ENCODE data around the gene ATXN7L1.

Gene ATXN7L1

GRCh38 chr7:105826143-105826542, 50.3 kb downstream of the ATXN7L1 start:
- Histone ChIP-seq H3K9me3 (ENCODE audit: control insufficient read depth in 2 of 2, low read length in 2 of 2) (no peaks in the 10 kb centered on the region), H3K4me1 (ENCODE audit: control insufficient read depth, insufficient read depth, low read length) (peaks cover 16% of the 10 kb centered on the region), H3K36me3 (ENCODE audit: control insufficient read depth in 2 of 2, insufficient read depth in 2 of 2, low read length in 2 of 2) (no peaks in the 10 kb centered on the region), H3K27ac (ENCODE audit: low read length) (no peak overlapping the region), H3K27me3 (ENCODE audit: control insufficient read depth in 1 of 2, insufficient read depth in 2 of 2, low read length in 2 of 2) (no peaks in the 10 kb centered on the region), H3K4me3 (ENCODE audit: low read length in 2 of 2) (no peak overlapping the region), H3K9ac (ENCODE audit: low read length in 2 of 2) (no peak overlapping the region)

GRCh38 chr7:105825371-105825770, 51.0 kb downstream of the ATXN7L1 start:
- Histone ChIP-seq H3K4me1 (ENCODE audit: control insufficient read depth, insufficient read depth, low read length) (peaks cover 10% of the 10 kb centered on the region), H3K27me3 (ENCODE audit: control insufficient read depth in 1 of 2, insufficient read depth in 2 of 2, low read length in 2 of 2) (no peaks in the 10 kb centered on the region), H3K36me3 (ENCODE audit: control insufficient read depth in 2 of 2, insufficient read depth in 2 of 2, low read length in 2 of 2) (no peaks in the 10 kb centered on the region), H3K4me3 (ENCODE audit: low read length in 2 of 2) (no peak overlapping the region), H3K27ac (ENCODE audit: low read length) (no peak overlapping the region), H3K9ac (ENCODE audit: low read length in 2 of 2) (no peak overlapping the region), H3K9me3 (ENCODE audit: control insufficient read depth in 2 of 2, low read length in 2 of 2) (no peaks in the 10 kb centered on the region)

GRCh38 chr7:105822806-105823205, 53.6 kb downstream of the ATXN7L1 start:
- H3K27me3 ChIP-seq (ENCODE audit: control insufficient read depth in 1 of 2, insufficient read depth in 2 of 2, low read length in 2 of 2) = no peaks in the 10 kb centered on the region
- no peak overlapping the region for H3K27ac ChIP-seq (ENCODE audit: low read length)
- no peaks in the 10 kb centered on the region for H3K36me3 ChIP-seq (ENCODE audit: control insufficient read depth in 2 of 2, insufficient read depth in 2 of 2, low read length in 2 of 2)
- H3K4me1 ChIP-seq (ENCODE audit: control insufficient read depth, insufficient read depth, low read length) = no peaks in the 10 kb centered on the region
- no peak overlapping the region for H3K4me3 ChIP-seq (ENCODE audit: low read length in 2 of 2)
- no peaks in the 10 kb centered on the region for H3K9me3 ChIP-seq (ENCODE audit: control insufficient read depth in 2 of 2, low read length in 2 of 2)
- H3K9ac ChIP-seq (ENCODE audit: low read length in 2 of 2) = no peak overlapping the region

- Histone ChIP-seq H3K36me3 (ENCODE audit: control insufficient read depth in 2 of 2, insufficient read depth in 2 of 2, low read length in 2 of 2) (no peaks in the 10 kb centered on the region), H3K27ac (ENCODE audit: low read length) (no peak overlapping the region), H3K9me3 (ENCODE audit: control insufficient read depth in 2 of 2, low read length in 2 of 2) (no peaks in the 10 kb centered on the region), H3K27me3 (ENCODE audit: control insufficient read depth in 1 of 2, insufficient read depth in 2 of 2, low read length in 2 of 2) (no peaks in the 10 kb centered on the region), H3K4me3 (ENCODE audit: low read length in 2 of 2) (no peak overlapping the region), H3K9ac (ENCODE audit: low read length in 2 of 2) (no peak overlapping the region), H3K4me1 (ENCODE audit: control insufficient read depth, insufficient read depth, low read length) (peaks cover 1% of the 10 kb centered on the region)
These were observed 54.9 kb downstream of the ATXN7L1 start for GRCh38 chr7:105821527-105821926.

- H3K27ac ChIP-seq (ENCODE audit: low read length) = no peak overlapping the region
- H3K9ac ChIP-seq (ENCODE audit: low read length in 2 of 2) = no peak overlapping the region
- no peak overlapping the region for H3K4me3 ChIP-seq (ENCODE audit: low read length in 2 of 2)
- no peaks in the 10 kb centered on the region for H3K36me3 ChIP-seq (ENCODE audit: control insufficient read depth in 2 of 2, insufficient read depth in 2 of 2, low read length in 2 of 2)
- H3K27me3 ChIP-seq (ENCODE audit: control insufficient read depth in 1 of 2, insufficient read depth in 2 of 2, low read length in 2 of 2) = no peaks in the 10 kb centered on the region
- no peaks in the 10 kb centered on the region for H3K9me3 ChIP-seq (ENCODE audit: control insufficient read depth in 2 of 2, low read length in 2 of 2)
- H3K4me1 ChIP-seq (ENCODE audit: control insufficient read depth, insufficient read depth, low read length) = peaks cover 5% of the 10 kb centered on the region
These were observed 55.9 kb downstream of the ATXN7L1 start for GRCh38 chr7:105820363-105821066.

GRCh38 chr7:105819559-105819958, 56.8 kb downstream of the ATXN7L1 start:
- no peak overlapping the region for H3K27ac ChIP-seq (ENCODE audit: low read length)
- H3K9ac ChIP-seq (ENCODE audit: low read length in 2 of 2) = no peak overlapping the region
- H3K27me3 ChIP-seq (ENCODE audit: control insufficient read depth in 1 of 2, insufficient read depth in 2 of 2, low read length in 2 of 2) = no peaks in the 10 kb centered on the region
- H3K36me3 ChIP-seq (ENCODE audit: control insufficient read depth in 2 of 2, insufficient read depth in 2 of 2, low read length in 2 of 2) = no peaks in the 10 kb centered on the region
- no peak overlapping the region for H3K4me3 ChIP-seq (ENCODE audit: low read length in 2 of 2)
- H3K9me3 ChIP-seq (ENCODE audit: control insufficient read depth in 2 of 2, low read length in 2 of 2) = no peaks in the 10 kb centered on the region
- peaks cover 5% of the 10 kb centered on the region for H3K4me1 ChIP-seq (ENCODE audit: control insufficient read depth, insufficient read depth, low read length)

GRCh38 chr7:105816954-105817615, 59.3 kb downstream of the ATXN7L1 start:
- no peak overlapping the region for H3K4me3 ChIP-seq (ENCODE audit: low read length in 2 of 2)

GRCh38 chr7:105816266-105816843, 60.0 kb downstream of the ATXN7L1 start:
- no peak overlapping the region for H3K27ac ChIP-seq (ENCODE audit: low read length)
- H3K4me1 ChIP-seq (ENCODE audit: control insufficient read depth, insufficient read depth, low read length) = peaks cover 11% of the 10 kb centered on the region
- no peak overlapping the region for H3K9ac ChIP-seq (ENCODE audit: low read length in 2 of 2)
- H3K27me3 ChIP-seq (ENCODE audit: control insufficient read depth in 1 of 2, insufficient read depth in 2 of 2, low read length in 2 of 2) = no peaks in the 10 kb centered on the region
- no peak overlapping the region for H3K4me3 ChIP-seq (ENCODE audit: low read length in 2 of 2)
- no peaks in the 10 kb centered on the region for H3K36me3 ChIP-seq (ENCODE audit: control insufficient read depth in 2 of 2, insufficient read depth in 2 of 2, low read length in 2 of 2)
- no peaks in the 10 kb centered on the region for H3K9me3 ChIP-seq (ENCODE audit: control insufficient read depth in 2 of 2, low read length in 2 of 2)

More at GRCh38 chr7:105816954-105817615, 59.3 kb downstream of the ATXN7L1 start:
- Histone ChIP-seq H3K9ac (ENCODE audit: low read length in 2 of 2) (no peak overlapping the region), H3K27ac (ENCODE audit: low read length) (no peak overlapping the region), H3K4me1 (ENCODE audit: control insufficient read depth, insufficient read depth, low read length) (peaks cover 5% of the 10 kb centered on the region), H3K9me3 (ENCODE audit: control insufficient read depth in 2 of 2, low read length in 2 of 2) (no peaks in the 10 kb centered on the region), H3K36me3 (ENCODE audit: control insufficient read depth in 2 of 2, insufficient read depth in 2 of 2, low read length in 2 of 2) (no peaks in the 10 kb centered on the region), H3K27me3 (ENCODE audit: control insufficient read depth in 1 of 2, insufficient read depth in 2 of 2, low read length in 2 of 2) (no peaks in the 10 kb centered on the region)

- H3K9ac ChIP-seq (ENCODE audit: low read length in 2 of 2) = no peak overlapping the region
- H3K9me3 ChIP-seq (ENCODE audit: control insufficient read depth in 2 of 2, low read length in 2 of 2) = no peaks in the 10 kb centered on the region
- H3K4me1 ChIP-seq (ENCODE audit: control insufficient read depth, insufficient read depth, low read length) = peaks cover 18% of the 10 kb centered on the region
- no peak overlapping the region for H3K4me3 ChIP-seq (ENCODE audit: low read length in 2 of 2)
- H3K36me3 ChIP-seq (ENCODE audit: control insufficient read depth in 2 of 2, insufficient read depth in 2 of 2, low read length in 2 of 2) = no peaks in the 10 kb centered on the region
- no peaks in the 10 kb centered on the region for H3K27me3 ChIP-seq (ENCODE audit: control insufficient read depth in 1 of 2, insufficient read depth in 2 of 2, low read length in 2 of 2)
- no peak overlapping the region for H3K27ac ChIP-seq (ENCODE audit: low read length)
These were observed 60.8 kb downstream of the ATXN7L1 start for GRCh38 chr7:105815576-105815975.

GRCh38 chr7:105814481-105814880, 61.9 kb downstream of the ATXN7L1 start:
- no peak overlapping the region for H3K27ac ChIP-seq (ENCODE audit: low read length)
- H3K9me3 ChIP-seq (ENCODE audit: control insufficient read depth in 2 of 2, low read length in 2 of 2) = no peaks in the 10 kb centered on the region
- peaks cover 18% of the 10 kb centered on the region for H3K4me1 ChIP-seq (ENCODE audit: control insufficient read depth, insufficient read depth, low read length)
- no peak overlapping the region for H3K9ac ChIP-seq (ENCODE audit: low read length in 2 of 2)
- no peaks in the 10 kb centered on the region for H3K27me3 ChIP-seq (ENCODE audit: control insufficient read depth in 1 of 2, insufficient read depth in 2 of 2, low read length in 2 of 2)
- no peaks in the 10 kb centered on the region for H3K36me3 ChIP-seq (ENCODE audit: control insufficient read depth in 2 of 2, insufficient read depth in 2 of 2, low read length in 2 of 2)
- no peak overlapping the region for H3K4me3 ChIP-seq (ENCODE audit: low read length in 2 of 2)

Measured in stomach smooth muscle (tissue), 2 donors.